Gastroesophageal sphincter (tissue), 4 donors: Measurements from ENCODE around the gene VIPR2. TPM values are rescaled to one million over a fixed set of nuclear protein-coding genes. Genes with fewer than 3 reads are reported as not detected.
"Not testable (repeated sequence)": the region's sequence is repeated elsewhere in the genome, so short reads cannot be mapped to it uniquely, and the experiment has no call there.

Source experiments
- ATAC-seq: fragments of 150-250 bp; one replicate; pipeline ENCODE4 v1.9.1; 2016; ENCODE audit warnings: mild to moderate bottlenecking, moderate library complexity
- H3K27ac ChIP-seq, 4 donors: fragments of 200-600 bp; sonication (generic) in 3 of 4; 1 replicate in 3 of 4; 2 replicates in 1 of 4; pipeline ENCODE4 v1.5.1; 2016 to 2019
- H3K27me3 ChIP-seq: fragments of 200-600 bp; sonication (generic); one replicate; pipeline ENCODE4 v1.5.1; 2019
- H3K36me3 ChIP-seq, 2 donors: fragments of 200-600 bp; sonication (generic); one replicate each; pipeline ENCODE4 v1.5.1; 2019; ENCODE audit warnings: control low read depth in 1 of 2
- H3K4me1 ChIP-seq, 3 donors: fragments of 200-600 bp; sonication (generic); 1 replicate in 2 of 3; 2 replicates in 1 of 3; pipeline ENCODE4 v1.5.1; 2016 to 2019; ENCODE audit warnings: control low read depth in 2 of 3
- H3K4me3 ChIP-seq, 2 donors: fragments of 200-600 bp; sonication (generic); one replicate each; pipeline ENCODE4 v1.5.1; 2019; ENCODE audit warnings: mild to moderate bottlenecking in 1 of 2, moderate library complexity in 1 of 2
- H3K9me3 ChIP-seq, 3 donors: fragments of 200-600 bp; sonication (generic); one replicate each; pipeline ENCODE4 v1.5.1; 2017 to 2019; ENCODE audit warnings: control low read depth in 2 of 3
- EP300 ChIP-seq: sonication (generic); formaldehyde crosslinking; IDR thresholded peaks from one replicate; pipeline ENCODE4 v1.6.1; 2017; ENCODE audit warnings: antibody characterized with exemption, mild to moderate bottlenecking
- POLR2A ChIP-seq, 2 donors: fragments of 450-650 bp; IDR thresholded peaks; one replicate each; pipeline ENCODE4 v1.6.1; 2017; ENCODE audit warnings: antibody characterized with exemption in 2 of 2, mild to moderate bottlenecking in 2 of 2, moderate library complexity in 1 of 2
- POLR2AphosphoS5 ChIP-seq: sonication (generic); formaldehyde crosslinking; IDR thresholded peaks from one replicate; pipeline ENCODE4 v1.6.1; 2017; ENCODE audit warnings: antibody characterized with exemption
- WGBS, 2 donors: methylation state at CpG; one replicate each; pipeline ENCODE4 v1.1.5; 2018; ENCODE audit warnings: low coverage in 1 of 2; 5-methylcytosine and 5-hydroxymethylcytosine counted together
- total RNA-seq, 4 donors: library from RNA; depleted of rRNA; stranded (reverse); fragments of >200 nt; gene quantifications; one replicate each; pipeline ENCODE4 v1.1.0, GENCODE V29; 2016
- TF ChIP-seq, protein P1 (sequence below), 4 experiments: fragments of 200-600 bp in 2 of 4; fragments of 450-650 bp in 2 of 4; sonication (generic) in 1 of 4; IDR thresholded peaks; one replicate each; pipeline ENCODE4 v1.5.1; 2017 to 2019; ENCODE audit warnings: antibody characterized with exemption in 4 of 4, mild to moderate bottlenecking in 2 of 4, moderate library complexity in 2 of 4

VIPR2 gene
- total RNA-seq, 4 donors from 2014 or later = 13.3 to 52.5 (median 27.4) TPM

DNA sequence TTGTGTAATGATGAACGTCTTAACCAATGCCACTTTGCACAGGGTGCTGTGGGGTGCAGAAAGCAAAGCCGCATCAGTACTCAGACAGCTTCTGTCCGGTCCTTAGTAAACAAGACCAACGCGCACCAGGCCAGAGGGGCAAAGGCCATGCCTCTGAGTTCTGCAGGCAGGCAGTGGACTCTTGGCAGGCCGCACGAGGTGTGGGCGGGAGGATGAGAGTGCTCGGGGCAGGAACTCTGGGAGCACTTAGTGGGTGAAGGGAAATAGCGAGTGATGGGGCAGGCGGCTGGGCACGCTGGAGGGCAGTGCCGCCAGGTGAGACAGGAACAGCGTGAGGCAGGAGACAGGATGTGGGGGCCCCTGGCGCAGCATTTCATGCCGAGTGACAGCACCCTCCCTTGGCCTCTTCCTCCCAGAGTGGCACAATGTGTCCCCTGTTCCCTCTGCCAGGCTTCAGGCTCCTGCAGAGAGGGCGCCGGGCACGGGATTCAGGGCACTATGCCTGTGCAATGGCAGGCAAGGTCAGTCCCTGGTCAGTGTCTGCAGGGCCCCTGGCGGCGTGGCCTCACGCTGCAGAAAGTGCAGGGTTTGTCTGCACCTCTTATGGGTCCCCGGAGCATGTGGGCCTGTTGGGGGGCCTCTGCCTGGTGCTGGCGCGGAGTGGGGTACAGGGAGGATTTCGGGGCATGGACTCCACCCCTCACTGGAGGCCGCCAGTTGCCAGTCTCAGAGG, 60.4 kb downstream of the VIPR2 start:
- H3K27ac ChIP-seq = no peak overlapping the region
- 81% methylated on average over 10 of the region's 27 CpGs; no CpG with 5 or more reads in 1 of the 2 donors for WGBS, 2 donors
- TF ChIP-seq POLR2AphosphoS5 (no peak), EP300 (no peak), POLR2A (IDR thresholded peaks at IDR 0.05) (no peak)
- TF ChIP-seq, protein P1, sequence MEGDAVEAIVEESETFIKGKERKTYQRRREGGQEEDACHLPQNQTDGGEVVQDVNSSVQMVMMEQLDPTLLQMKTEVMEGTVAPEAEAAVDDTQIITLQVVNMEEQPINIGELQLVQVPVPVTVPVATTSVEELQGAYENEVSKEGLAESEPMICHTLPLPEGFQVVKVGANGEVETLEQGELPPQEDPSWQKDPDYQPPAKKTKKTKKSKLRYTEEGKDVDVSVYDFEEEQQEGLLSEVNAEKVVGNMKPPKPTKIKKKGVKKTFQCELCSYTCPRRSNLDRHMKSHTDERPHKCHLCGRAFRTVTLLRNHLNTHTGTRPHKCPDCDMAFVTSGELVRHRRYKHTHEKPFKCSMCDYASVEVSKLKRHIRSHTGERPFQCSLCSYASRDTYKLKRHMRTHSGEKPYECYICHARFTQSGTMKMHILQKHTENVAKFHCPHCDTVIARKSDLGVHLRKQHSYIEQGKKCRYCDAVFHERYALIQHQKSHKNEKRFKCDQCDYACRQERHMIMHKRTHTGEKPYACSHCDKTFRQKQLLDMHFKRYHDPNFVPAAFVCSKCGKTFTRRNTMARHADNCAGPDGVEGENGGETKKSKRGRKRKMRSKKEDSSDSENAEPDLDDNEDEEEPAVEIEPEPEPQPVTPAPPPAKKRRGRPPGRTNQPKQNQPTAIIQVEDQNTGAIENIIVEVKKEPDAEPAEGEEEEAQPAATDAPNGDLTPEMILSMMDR (IDR thresholded peaks at IDR 0.05) = no peak
- H3K4me3 ChIP-seq = no peak overlapping the region
- H3K9me3 ChIP-seq = no peaks in the 10 kb centered on the region
- no peaks in the 10 kb centered on the region for H3K4me1 ChIP-seq
- peaks cover 0 to 9% of the 10 kb centered on the region in 2 donors for H3K36me3 ChIP-seq
- ATAC-seq = no peak
- H3K27me3 ChIP-seq = no peaks in the 10 kb centered on the region

DNA sequence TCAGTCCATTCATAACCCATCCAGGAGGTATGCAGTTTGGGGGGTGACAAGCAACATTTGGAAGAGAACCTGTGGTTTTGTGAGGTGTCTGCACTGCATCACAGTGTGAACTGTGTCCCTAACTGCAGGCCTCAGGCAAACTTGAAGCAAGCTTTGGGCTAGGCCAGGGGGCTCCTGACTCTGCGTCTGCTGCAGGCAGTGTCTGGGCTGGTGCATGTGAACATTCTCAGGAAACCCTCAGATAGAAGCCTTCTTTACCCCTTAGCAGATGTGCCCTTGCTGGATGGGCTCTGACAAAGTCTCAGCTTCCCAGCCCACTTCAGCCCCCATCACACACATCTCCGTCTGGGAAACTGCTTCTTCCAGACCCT, 61.0 kb downstream of the VIPR2 start:
- peaks cover 0 to 9% of the 10 kb centered on the region in 2 donors for H3K36me3 ChIP-seq
- 60 to 100% methylated on average over 1 of the region's 2 CpGs for WGBS, 2 donors
- H3K27ac ChIP-seq = no peak overlapping the region
- TF ChIP-seq EP300 = no peak
- TF ChIP-seq, protein P1 (IDR thresholded peaks at IDR 0.05) = no peak
- no peak for TF ChIP-seq POLR2A (IDR thresholded peaks at IDR 0.05)
- no peak for TF ChIP-seq POLR2AphosphoS5
- H3K27me3 ChIP-seq = no peaks in the 10 kb centered on the region
- ATAC-seq = no peak
- H3K4me1 ChIP-seq = no peaks in the 10 kb centered on the region
- H3K9me3 ChIP-seq = no peaks in the 10 kb centered on the region
- no peak overlapping the region for H3K4me3 ChIP-seq

DNA sequence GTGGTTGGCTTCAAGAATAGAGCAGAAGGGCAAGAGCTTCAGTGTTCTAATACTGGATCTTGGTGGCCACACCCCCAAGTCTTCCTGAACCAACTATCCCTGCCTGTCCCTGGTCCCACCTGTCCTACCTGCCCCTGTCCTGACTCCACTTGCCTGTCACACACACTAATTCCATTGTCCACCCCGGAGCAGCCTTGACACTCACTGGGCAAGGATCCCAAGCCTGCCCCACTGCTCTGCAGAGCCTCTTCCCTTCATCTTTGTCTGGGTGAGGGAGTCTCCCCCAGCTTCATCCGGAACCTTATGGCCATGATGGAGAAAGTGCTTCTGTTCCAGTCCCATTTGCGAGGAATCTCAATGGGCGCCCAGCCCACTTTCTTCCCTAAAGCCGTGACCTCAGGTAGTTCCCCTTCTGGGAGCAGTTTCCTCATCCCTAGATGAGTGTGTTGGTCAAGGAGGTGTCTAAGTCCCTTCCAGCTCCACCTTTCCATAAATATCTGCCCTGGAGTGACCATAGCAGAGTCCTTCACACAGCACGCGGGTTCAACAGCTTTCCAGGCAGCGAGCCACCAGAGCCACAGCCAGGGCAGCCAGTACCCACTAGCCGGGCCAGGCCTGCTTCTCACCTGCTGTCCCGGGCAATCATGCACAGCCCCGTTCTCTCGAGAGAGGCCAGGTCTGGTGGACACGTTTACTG, 61.5 kb downstream of the VIPR2 start:
- peaks cover 0 to 9% of the 10 kb centered on the region in 2 donors for H3K36me3 ChIP-seq
- no peak overlapping the region for H3K4me3 ChIP-seq
- WGBS, 2 donors = 90% methylated on average over 2 to 8 of the region's 13 CpGs
- no peaks in the 10 kb centered on the region for H3K9me3 ChIP-seq
- no peak for TF ChIP-seq POLR2A (IDR thresholded peaks at IDR 0.05)
- TF ChIP-seq EP300 = no peak
- TF ChIP-seq, protein P1 (IDR thresholded peaks at IDR 0.05) = no peak
- TF ChIP-seq POLR2AphosphoS5 = no peak
- H3K4me1 ChIP-seq = no peaks in the 10 kb centered on the region
- H3K27ac ChIP-seq = no peak overlapping the region
- peak; percentile 28 for ATAC-seq
- no peaks in the 10 kb centered on the region for H3K27me3 ChIP-seq

DNA sequence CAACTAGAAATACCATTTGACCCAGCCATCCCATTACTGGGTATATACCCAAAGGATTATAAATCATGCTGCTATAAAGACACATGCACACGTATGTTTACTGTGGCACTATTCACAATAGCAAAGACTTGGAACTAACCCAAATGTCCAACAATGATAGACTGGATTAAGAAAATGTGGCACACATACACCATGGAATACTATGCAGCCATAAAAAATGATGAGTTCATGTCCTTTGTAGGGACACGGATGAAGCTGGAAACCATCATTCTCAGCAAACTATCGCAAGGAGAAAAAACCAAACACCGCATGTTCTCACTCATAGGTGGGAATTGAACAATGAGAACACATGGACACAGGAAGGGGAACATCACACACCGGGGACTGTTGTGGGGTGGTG, 62.6 kb downstream of the VIPR2 start:
- H3K27ac ChIP-seq, H3K36me3 ChIP-seq, H3K4me3 ChIP-seq, H3K9me3 ChIP-seq, ATAC-seq, H3K27me3 ChIP-seq, H3K4me1 ChIP-seq: not testable (repeated sequence)
- WGBS, 2 donors = no CpG with 5 or more reads among the region's 5 CpGs

DNA sequence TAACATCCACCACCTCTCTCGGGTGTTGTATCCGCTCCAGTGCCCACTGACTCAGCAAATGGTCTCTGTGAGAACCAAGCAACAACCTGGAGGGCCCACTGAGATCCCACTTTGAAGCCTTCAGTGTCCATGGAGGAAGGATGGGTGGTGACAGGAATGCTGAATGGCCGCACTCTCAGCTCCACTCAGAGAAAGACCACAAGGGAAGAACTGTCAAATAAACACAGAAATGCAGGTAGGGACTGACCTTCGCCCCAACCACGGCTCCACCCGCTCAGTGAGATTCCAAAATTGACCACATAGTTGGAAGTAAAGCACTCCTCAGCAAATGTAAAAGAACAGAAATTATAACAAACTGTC, 65.8 kb downstream of the VIPR2 start:
- H3K27ac ChIP-seq = no peak overlapping the region
- no peaks in the 10 kb centered on the region for H3K27me3 ChIP-seq
- H3K4me1 ChIP-seq = peaks cover 0 to 5% (median 0%) of the 10 kb centered on the region in 3 donors
- no peaks in the 10 kb centered on the region for H3K9me3 ChIP-seq
- TF ChIP-seq POLR2A (IDR thresholded peaks at IDR 0.05) (no peak), POLR2AphosphoS5 (no peak), EP300 (no peak)
- TF ChIP-seq, protein P1 (IDR thresholded peaks at IDR 0.05) = no peak
- no peaks in the 10 kb centered on the region for H3K36me3 ChIP-seq
- H3K4me3 ChIP-seq = no peak overlapping the region
- 88 to 95% methylated on average over 4 to 6 of the region's 6 CpGs for WGBS, 2 donors
- ATAC-seq = no peak
